Body of pancreas (tissue), 4 donors: ENCODE measurements around the gene ECSCR.

Source experiments
- POLR2A ChIP-seq, 3 donors: fragments of 450-650 bp; IDR thresholded peaks; one replicate each; pipeline ENCODE4 v1.6.1; 2016; ENCODE audit warnings: antibody characterized with exemption in 3 of 3, mild to moderate bottlenecking in 2 of 3
- TF ChIP-seq, protein P1 (sequence below), 7 experiments: fragments of 450-650 bp in 4 of 7; fragments of 200-600 bp in 3 of 7; sonication (generic) in 3 of 7; IDR thresholded peaks; one replicate each; pipeline ENCODE4 v1.5.1; 2016 to 2019; ENCODE audit warnings: antibody characterized with exemption in 7 of 7

DNA sequence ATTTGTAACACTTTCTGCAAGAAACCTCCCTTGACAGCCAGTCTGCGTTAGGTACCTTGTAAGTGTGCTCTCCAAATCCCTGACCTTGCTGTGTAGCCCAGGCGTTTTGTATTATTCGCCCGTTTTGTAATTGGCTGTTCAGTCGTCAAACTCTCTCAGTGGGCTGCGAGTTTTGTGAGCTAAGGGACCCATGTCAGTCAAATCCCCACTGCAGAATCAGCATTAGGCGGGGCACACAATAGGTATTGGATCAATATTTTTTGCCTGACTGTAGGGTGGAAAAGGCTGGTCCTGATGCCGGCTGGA lies 23.9 kb downstream of the ECSCR start:
- TF ChIP-seq, protein P1, sequence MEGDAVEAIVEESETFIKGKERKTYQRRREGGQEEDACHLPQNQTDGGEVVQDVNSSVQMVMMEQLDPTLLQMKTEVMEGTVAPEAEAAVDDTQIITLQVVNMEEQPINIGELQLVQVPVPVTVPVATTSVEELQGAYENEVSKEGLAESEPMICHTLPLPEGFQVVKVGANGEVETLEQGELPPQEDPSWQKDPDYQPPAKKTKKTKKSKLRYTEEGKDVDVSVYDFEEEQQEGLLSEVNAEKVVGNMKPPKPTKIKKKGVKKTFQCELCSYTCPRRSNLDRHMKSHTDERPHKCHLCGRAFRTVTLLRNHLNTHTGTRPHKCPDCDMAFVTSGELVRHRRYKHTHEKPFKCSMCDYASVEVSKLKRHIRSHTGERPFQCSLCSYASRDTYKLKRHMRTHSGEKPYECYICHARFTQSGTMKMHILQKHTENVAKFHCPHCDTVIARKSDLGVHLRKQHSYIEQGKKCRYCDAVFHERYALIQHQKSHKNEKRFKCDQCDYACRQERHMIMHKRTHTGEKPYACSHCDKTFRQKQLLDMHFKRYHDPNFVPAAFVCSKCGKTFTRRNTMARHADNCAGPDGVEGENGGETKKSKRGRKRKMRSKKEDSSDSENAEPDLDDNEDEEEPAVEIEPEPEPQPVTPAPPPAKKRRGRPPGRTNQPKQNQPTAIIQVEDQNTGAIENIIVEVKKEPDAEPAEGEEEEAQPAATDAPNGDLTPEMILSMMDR (IDR thresholded peaks at IDR 0.05) = no peak
- TF ChIP-seq POLR2A (IDR thresholded peaks at IDR 0.05) = no peak
